Liver (tissue), 3 donors: ENCODE data around the gene C1orf210.

Source experiments
- SP1 ChIP-seq: IDR thresholded peaks from 2 replicates; pipeline ENCODE4 v1.6.1; 2018; ENCODE audit warnings: antibody characterized with exemption, mild to moderate bottlenecking
- TF ChIP-seq, protein P1 (sequence below): fragments of 150-350 bp; IDR thresholded peaks from 2 replicates; pipeline ENCODE4 v1.5.1; 2017; ENCODE audit warnings: improper control_type of control experiment, low read depth, low read length; ENCODE audit not compliant: missing input control
- TF ChIP-seq, protein P2 (sequence below): IDR thresholded peaks from 2 replicates; pipeline ENCODE4 v1.6.1; 2016; ENCODE audit warnings: antibody characterized with exemption
- TF ChIP-seq, protein P3 (sequence below): IDR thresholded peaks from 2 replicates; pipeline ENCODE4 v1.6.1; 2016; ENCODE audit warnings: antibody characterized with exemption, mild to moderate bottlenecking
- donor health status: healthy.
- donor health status: healthy.

DNA sequence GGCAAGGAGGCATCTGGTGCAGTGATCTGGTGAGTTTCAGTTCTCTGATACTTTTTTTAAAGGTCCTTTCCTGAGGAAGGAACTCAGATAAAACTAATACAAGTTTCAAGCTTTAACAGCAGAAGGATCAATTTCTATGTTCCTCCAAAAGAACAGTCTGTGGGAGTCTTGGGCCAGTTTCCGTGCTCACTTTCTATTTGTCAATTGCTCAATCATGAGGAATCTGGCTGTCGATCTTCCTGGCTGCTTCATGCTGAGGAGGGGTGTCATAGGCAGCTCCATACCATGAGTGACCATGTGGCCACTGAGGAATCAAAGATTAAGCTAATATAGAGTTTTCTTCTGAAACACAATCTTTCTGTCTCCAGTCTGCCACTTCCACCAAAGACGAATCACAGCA, 27.0 kb downstream of the C1orf210 start:
- TF ChIP-seq, protein P1, sequence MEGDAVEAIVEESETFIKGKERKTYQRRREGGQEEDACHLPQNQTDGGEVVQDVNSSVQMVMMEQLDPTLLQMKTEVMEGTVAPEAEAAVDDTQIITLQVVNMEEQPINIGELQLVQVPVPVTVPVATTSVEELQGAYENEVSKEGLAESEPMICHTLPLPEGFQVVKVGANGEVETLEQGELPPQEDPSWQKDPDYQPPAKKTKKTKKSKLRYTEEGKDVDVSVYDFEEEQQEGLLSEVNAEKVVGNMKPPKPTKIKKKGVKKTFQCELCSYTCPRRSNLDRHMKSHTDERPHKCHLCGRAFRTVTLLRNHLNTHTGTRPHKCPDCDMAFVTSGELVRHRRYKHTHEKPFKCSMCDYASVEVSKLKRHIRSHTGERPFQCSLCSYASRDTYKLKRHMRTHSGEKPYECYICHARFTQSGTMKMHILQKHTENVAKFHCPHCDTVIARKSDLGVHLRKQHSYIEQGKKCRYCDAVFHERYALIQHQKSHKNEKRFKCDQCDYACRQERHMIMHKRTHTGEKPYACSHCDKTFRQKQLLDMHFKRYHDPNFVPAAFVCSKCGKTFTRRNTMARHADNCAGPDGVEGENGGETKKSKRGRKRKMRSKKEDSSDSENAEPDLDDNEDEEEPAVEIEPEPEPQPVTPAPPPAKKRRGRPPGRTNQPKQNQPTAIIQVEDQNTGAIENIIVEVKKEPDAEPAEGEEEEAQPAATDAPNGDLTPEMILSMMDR: no peak
- TF ChIP-seq, protein P2, sequence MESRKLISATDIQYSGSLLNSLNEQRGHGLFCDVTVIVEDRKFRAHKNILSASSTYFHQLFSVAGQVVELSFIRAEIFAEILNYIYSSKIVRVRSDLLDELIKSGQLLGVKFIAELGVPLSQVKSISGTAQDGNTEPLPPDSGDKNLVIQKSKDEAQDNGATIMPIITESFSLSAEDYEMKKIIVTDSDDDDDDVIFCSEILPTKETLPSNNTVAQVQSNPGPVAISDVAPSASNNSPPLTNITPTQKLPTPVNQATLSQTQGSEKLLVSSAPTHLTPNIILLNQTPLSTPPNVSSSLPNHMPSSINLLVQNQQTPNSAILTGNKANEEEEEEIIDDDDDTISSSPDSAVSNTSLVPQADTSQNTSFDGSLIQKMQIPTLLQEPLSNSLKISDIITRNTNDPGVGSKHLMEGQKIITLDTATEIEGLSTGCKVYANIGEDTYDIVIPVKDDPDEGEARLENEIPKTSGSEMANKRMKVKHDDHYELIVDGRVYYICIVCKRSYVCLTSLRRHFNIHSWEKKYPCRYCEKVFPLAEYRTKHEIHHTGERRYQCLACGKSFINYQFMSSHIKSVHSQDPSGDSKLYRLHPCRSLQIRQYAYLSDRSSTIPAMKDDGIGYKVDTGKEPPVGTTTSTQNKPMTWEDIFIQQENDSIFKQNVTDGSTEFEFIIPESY: no peak
- TF ChIP-seq, protein P3, sequence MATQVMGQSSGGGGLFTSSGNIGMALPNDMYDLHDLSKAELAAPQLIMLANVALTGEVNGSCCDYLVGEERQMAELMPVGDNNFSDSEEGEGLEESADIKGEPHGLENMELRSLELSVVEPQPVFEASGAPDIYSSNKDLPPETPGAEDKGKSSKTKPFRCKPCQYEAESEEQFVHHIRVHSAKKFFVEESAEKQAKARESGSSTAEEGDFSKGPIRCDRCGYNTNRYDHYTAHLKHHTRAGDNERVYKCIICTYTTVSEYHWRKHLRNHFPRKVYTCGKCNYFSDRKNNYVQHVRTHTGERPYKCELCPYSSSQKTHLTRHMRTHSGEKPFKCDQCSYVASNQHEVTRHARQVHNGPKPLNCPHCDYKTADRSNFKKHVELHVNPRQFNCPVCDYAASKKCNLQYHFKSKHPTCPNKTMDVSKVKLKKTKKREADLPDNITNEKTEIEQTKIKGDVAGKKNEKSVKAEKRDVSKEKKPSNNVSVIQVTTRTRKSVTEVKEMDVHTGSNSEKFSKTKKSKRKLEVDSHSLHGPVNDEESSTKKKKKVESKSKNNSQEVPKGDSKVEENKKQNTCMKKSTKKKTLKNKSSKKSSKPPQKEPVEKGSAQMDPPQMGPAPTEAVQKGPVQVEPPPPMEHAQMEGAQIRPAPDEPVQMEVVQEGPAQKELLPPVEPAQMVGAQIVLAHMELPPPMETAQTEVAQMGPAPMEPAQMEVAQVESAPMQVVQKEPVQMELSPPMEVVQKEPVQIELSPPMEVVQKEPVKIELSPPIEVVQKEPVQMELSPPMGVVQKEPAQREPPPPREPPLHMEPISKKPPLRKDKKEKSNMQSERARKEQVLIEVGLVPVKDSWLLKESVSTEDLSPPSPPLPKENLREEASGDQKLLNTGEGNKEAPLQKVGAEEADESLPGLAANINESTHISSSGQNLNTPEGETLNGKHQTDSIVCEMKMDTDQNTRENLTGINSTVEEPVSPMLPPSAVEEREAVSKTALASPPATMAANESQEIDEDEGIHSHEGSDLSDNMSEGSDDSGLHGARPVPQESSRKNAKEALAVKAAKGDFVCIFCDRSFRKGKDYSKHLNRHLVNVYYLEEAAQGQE: no peak
- TF ChIP-seq SP1: no peak
